Omental fat pad (tissue), 4 donors: Measurements from ENCODE around the gene RLN2. TPM values are rescaled to one million over a fixed set of nuclear protein-coding genes. Genes with fewer than 3 reads are reported as not detected.
"Not testable (repeated sequence)": the region's sequence is repeated elsewhere in the genome, so short reads cannot be mapped to it uniquely, and the experiment has no call there.

Experiments used
- ATAC-seq: fragments of 150-250 bp; one replicate; pipeline ENCODE4 v1.9.1; 2016; ENCODE audit warnings: mild to moderate bottlenecking, moderate library complexity; ENCODE audit not compliant: low FRiP score
- DNase-seq: peaks from one replicate; pipeline ENCODE4 v3.0.0-alpha.2; 2019; ENCODE audit warnings: low spot score
- total RNA-seq, 4 donors: library from RNA; depleted of rRNA; stranded (reverse); fragments of >200 nt; gene quantifications; one replicate each; pipeline ENCODE4 v1.1.0, GENCODE V29; 2016
- TF ChIP-seq, protein P1 (sequence below), 3 donors: fragments of 450-650 bp; IDR thresholded peaks; one replicate each; pipeline ENCODE4 v1.5.1; 2016 to 2017; ENCODE audit warnings: antibody characterized with exemption in 3 of 3, mild to moderate bottlenecking in 3 of 3, moderate library complexity in 2 of 3

RLN2 gene, protein sequence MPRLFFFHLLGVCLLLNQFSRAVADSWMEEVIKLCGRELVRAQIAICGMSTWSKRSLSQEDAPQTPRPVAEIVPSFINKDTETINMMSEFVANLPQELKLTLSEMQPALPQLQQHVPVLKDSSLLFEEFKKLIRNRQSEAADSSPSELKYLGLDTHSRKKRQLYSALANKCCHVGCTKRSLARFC
- not detected for total RNA-seq

DNA sequence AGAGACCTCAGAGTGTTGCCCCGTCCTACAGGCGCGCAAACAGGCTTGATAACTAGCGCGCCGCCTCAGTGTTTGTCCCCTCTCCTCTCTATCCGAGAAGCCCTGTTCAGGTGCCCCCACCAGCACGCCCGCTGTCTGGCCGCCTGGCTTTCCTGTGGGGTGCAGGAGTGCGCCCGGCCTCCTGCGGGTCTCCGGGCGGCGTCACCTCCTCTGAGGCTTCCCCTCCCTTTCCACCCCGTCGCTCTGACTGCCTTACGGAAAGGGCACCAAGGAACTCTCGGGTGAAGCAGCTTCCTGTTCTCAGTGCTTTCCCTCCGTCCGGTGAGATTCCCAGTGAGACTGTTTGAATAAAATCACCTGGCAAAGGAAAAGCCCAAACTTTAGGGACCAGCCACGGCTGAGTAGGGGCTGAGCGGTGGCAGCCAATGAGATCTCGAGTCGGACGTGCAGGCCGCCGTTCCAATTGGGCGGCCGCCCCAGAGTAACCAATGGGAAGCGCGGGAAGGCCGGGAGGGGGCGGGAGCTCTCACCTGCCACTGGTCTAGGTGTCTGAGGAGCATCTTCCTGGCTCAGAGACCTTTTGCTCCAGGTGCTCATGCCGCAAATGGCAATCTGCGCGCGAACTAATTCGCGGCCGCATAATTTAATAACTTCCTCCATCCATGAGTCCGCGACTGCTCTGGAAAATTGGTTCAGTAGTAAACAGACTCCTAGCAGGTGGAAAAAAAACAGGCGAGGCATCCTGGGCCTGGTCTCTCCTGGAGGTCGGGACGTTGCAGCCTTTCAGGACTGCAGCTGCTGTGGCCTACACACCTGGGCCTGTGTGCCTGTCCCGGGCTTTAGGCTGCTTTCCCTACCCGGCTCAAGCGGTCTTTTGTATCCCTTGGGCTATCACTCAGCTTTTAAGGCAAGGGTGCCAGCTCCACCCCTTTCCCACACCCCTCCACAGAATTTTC is at the start of gene RLN2:
RLN2 (minus strand) TSS at position 877 of the 956 bp plus-strand sequence; CDS start at position 741, 136 bp downstream.
- not testable (repeated sequence) for DNase-seq
- peak; percentile 98 for ATAC-seq

DNA sequence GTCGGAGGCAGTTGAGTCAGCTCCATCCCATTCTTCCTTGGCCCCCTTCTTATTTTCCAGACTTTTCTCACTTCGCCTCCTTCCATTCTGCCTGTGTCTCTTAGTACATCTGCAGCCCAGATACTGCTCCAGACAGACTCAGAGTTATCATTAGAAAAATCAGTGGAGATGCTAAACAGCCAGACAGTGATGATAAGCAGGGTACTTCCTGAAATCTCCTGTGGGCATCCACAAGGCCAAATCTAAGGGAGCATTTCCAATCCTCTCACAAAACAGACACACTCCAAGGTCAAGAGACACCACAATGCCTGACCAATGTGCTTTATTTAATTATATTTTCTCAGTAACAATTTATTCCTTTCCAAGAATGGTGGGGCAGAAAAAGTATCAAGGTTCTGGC is 49.7 kb upstream of the RLN2 start:
- ATAC-seq (no peak), DNase-seq (no peak)
- TF ChIP-seq, protein P1, sequence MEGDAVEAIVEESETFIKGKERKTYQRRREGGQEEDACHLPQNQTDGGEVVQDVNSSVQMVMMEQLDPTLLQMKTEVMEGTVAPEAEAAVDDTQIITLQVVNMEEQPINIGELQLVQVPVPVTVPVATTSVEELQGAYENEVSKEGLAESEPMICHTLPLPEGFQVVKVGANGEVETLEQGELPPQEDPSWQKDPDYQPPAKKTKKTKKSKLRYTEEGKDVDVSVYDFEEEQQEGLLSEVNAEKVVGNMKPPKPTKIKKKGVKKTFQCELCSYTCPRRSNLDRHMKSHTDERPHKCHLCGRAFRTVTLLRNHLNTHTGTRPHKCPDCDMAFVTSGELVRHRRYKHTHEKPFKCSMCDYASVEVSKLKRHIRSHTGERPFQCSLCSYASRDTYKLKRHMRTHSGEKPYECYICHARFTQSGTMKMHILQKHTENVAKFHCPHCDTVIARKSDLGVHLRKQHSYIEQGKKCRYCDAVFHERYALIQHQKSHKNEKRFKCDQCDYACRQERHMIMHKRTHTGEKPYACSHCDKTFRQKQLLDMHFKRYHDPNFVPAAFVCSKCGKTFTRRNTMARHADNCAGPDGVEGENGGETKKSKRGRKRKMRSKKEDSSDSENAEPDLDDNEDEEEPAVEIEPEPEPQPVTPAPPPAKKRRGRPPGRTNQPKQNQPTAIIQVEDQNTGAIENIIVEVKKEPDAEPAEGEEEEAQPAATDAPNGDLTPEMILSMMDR (IDR thresholded peaks at IDR 0.05), result no peak

DNA sequence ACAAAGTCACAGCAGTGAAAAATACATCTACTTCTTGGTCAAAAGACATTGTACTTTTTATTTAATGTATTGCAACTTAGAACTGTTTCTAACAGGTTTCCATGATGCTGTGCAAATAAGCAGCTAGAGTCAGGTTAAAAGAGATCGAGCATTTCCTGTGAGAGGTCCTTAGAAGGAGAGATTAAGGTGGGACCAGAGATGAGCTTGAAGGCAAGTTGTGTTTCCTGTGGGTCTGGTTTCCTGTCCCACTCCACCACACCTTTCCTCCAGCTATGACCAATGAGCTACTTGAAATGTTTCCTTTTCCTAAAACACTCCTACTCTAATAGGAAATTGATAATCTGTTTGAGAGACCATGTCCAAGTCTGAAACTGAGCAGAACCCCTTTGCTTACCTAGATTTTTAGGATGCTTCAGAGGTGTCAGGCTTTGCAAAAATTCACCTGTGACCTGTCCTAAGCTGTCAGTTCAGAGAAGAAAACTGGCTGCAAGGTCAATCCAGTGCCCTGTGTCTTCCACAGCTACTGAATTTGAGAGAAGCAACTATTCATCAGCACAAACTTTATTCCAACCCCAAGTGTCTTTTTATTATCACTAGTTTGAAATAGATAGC is 48.2 kb upstream of the RLN2 start:
- TF ChIP-seq, protein P1 (IDR thresholded peaks at IDR 0.05), result no peak
- ATAC-seq (no peak), DNase-seq (no peak)

DNA sequence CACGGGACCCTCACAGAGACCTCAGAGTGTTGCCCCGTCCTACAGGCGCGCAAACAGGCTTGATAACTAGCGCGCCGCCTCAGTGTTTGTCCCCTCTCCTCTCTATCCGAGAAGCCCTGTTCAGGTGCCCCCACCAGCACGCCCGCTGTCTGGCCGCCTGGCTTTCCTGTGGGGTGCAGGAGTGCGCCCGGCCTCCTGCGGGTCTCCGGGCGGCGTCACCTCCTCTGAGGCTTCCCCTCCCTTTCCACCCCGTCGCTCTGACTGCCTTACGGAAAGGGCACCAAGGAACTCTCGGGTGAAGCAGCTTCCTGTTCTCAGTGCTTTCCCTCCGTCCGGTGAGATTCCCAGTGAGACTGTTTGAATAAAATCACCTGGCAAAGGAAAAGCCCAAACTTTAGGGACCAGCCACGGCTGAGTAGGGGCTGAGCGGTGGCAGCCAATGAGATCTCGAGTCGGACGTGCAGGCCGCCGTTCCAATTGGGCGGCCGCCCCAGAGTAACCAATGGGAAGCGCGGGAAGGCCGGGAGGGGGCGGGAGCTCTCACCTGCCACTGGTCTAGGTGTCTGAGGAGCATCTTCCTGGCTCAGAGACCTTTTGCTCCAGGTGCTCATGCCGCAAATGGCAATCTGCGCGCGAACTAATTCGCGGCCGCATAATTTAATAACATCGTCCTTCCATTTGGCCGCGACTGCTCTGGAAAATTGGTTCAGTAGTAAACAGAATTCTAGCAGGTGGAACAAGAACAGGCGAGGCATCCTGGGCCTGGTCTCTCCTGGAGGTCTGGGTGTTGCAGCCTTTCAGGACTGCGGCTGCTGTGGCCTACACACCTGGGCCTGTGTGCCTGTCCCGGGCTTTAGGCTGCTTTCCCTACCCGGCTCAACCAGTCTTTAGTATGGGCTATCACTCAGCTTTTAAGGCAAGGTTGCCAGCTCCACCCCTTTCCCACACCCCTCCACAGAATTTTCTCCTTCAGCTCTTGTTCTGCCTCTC is 34.8 kb upstream of the RLN2 start, which contains the start of gene RLN1:
RLN1 (minus strand) TSS at position 885 of the 990 bp plus-strand sequence; CDS start at position 755, 130 bp downstream.
- peak; percentile 100 for ATAC-seq
- DNase-seq, result not testable (repeated sequence)

DNA sequence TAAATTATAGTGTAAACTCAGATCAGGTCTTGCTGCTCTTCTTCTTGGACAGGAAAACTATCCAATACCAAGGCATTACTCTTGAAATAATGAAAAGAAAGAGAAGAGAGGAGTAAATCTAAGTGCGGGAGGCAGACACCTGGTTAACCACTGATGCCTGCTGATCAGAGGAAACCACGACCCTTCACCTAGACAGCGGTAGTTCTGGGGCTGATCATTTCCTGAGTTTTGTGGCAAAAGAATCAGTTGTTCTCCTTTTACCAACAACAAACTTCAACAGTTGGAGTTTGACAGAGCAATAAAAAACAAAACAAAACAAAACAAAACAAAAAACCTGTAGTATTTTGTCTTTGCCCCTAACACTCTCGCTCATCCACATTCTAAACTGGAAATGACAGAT is 32.2 kb upstream of the RLN2 start:
- DNase-seq, result no peak
- no peak for ATAC-seq
- TF ChIP-seq, protein P1 (IDR thresholded peaks at IDR 0.05), result no peak

DNA sequence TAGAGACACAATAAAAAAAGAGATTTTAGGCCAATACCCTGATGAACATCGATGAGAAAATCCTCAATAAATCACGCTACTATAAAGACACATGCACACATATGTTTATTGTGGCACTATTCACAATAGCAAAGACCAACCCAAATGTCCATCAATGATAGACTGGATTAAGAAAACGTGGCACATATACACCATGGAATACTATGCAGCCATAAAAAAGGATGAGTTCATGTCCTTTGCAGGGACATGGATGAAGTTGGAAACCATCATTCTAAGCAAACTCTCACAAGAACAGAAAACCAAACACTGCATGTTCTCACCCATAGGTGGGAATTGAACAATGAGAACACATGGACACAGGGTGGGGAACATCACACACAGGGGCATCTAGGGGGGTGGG is 26.8 kb upstream of the RLN2 start:
- ATAC-seq, DNase-seq: not testable (repeated sequence)

DNA sequence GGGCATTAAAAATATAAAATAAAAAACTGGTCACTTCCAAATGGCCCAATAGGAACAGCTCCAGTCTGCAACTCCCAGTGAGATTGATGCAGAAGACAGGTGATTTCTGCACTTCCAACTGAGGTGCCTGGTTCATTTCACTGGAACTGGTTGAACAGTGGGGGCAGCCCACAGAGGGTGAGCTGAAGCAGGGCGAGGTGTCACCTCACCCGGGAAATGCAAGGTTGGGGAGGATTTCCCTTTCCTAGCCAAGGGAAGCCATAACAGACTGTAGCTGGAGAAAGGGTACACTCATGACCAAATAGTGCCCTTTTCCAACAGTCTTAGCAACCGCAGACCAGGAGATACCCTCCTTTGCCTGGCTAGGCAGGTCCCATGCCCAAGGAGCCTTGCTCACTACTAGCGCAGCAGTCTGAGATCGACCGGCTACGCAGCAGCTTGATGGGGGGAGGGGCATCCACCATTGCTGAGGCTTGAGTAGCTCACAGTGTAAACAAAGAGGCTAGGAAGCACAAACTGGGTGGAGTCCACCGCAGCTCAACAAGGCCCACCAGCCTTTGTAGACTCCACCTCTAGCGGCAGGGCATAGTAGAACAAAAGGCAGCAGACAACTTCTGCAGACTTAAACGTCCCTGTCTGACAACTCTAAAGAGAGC is 22.5 kb upstream of the RLN2 start:
- TF ChIP-seq, protein P1 (IDR thresholded peaks at IDR 0.05), result no peak
- DNase-seq, result no peak
- ATAC-seq, result no peak
